Ectodermal cell (in vitro differentiated cells): Measurements from ENCODE around the gene ZRANB3.
"Not testable (repeated sequence)": the region's sequence is repeated elsewhere in the genome, so short reads cannot be mapped to it uniquely, and the experiment has no call there.

ENCODE experiments used
- H3K27ac ChIP-seq: 2 replicates; pipeline ENCODE4 v1.7.0; 2013; ENCODE audit warnings: mild to moderate bottlenecking, low read depth, low read length; ENCODE audit not compliant: insufficient read depth, poor library complexity, severe bottlenecking
- H3K27me3 ChIP-seq: 2 replicates; pipeline ENCODE4 v1.7.0; 2013; ENCODE audit warnings: mild to moderate bottlenecking, low read length; ENCODE audit not compliant: insufficient read depth, control insufficient read depth, poor library complexity, severe bottlenecking
- H3K36me3 ChIP-seq: one replicate; pipeline ENCODE4 v1.7.0; 2013; ENCODE audit warnings: low read length; ENCODE audit not compliant: control insufficient read depth, insufficient read depth
- H3K4me1 ChIP-seq: one replicate; pipeline ENCODE4 v1.7.0; 2013; ENCODE audit warnings: low read length; ENCODE audit not compliant: control insufficient read depth, insufficient read depth
- H3K4me3 ChIP-seq: 2 replicates; pipeline ENCODE4 v1.7.0; 2013; ENCODE audit warnings: low read depth, low read length, control low read depth; ENCODE audit not compliant: insufficient read depth
- H3K9me3 ChIP-seq: 2 replicates; pipeline ENCODE4 v1.7.0; 2013; ENCODE audit warnings: mild to moderate bottlenecking, low read length, moderate library complexity; ENCODE audit not compliant: control insufficient read depth
- WGBS, 2 experiments: methylation state at CpG; one replicate each; pipeline ENCODE4 v1.1.7; 2013; ENCODE audit warnings: missing lambda C conversion rate in 2 of 2; 5-methylcytosine and 5-hydroxymethylcytosine counted together

The ZRANB3 gene

GRCh38 chr2:135373702-135374101 is 157.3 kb downstream of the ZRANB3 start:
- H3K9me3 ChIP-seq: no peaks in the 10 kb centered on the region
- no peaks in the 10 kb centered on the region for H3K27me3 ChIP-seq
- no peaks in the 10 kb centered on the region for H3K4me1 ChIP-seq
- 83 to 93% methylated on average over 2 to 3 of the region's 4 CpGs for WGBS, 2 experiments
- no peaks in the 10 kb centered on the region for H3K36me3 ChIP-seq
- no peak overlapping the region for H3K4me3 ChIP-seq
- H3K27ac ChIP-seq: no peak overlapping the region

GRCh38 chr2:135349941-135350340 is 181.1 kb downstream of the ZRANB3 start:
- H3K27me3 ChIP-seq: no peaks in the 10 kb centered on the region
- H3K4me1 ChIP-seq: no peaks in the 10 kb centered on the region
- no peak overlapping the region for H3K4me3 ChIP-seq
- no peaks in the 10 kb centered on the region for H3K36me3 ChIP-seq
- WGBS, 2 experiments: 94 to 96% methylated on average over 5 of the region's 6 CpGs
- H3K27ac ChIP-seq: no peak overlapping the region
- H3K9me3 ChIP-seq: no peaks in the 10 kb centered on the region

DNA sequence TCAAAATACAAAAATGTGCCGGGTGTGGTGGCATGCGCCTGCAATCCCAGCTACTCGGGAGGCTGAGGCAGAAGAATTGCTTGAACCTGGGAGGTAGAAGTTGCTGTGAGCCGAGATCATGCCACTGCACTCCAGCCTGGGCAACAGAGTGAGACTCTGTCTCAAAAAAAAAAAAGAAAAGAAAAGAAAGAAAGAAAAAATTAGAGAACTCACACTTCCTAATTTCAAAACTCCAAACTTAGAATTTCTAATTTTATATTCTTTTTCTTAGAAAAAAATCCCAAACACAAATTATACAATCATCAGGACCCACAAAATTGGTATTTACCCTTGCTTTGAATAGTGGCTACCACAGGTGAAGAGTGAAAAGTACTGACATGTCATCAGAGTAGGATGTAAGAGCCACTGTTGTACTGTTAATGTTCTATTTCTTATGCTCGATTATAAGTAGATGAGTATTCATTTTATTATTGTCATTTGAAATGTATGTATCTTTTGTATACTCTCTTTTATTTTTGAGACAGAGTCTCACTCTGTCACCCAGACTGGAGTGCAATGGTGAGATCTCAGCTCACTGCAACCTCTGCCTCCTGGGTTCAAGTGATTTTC is 182.8 kb downstream of the ZRANB3 start:
- not testable (repeated sequence) for H3K36me3 ChIP-seq, H3K9me3 ChIP-seq, H3K4me3 ChIP-seq, H3K27me3 ChIP-seq, H3K27ac ChIP-seq, H3K4me1 ChIP-seq
- 89 to 91% methylated on average over 4 to 5 of the region's 5 CpGs for WGBS, 2 experiments

DNA sequence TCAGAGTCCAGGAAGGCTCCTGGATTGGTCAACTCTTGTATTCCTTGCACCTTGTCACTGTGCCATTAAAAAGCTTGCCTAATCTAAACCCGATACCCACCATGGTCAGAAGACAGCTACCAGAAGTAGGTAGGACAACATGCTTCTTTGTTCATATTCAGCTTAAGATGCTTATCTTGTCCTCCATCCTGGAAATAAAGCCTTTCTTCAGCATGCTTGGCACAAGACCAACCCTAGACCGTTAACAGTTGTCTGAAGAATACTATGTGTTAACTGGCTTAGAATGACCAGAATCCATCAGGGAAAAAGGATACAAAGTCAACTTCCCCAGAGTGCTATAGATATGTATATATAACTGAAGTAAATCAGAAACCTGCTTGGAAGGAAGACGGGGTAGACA is 193.9 kb downstream of the ZRANB3 start:
- 93 to 94% methylated on average over 2 to 3 of the region's 3 CpGs for WGBS, 2 experiments

DNA sequence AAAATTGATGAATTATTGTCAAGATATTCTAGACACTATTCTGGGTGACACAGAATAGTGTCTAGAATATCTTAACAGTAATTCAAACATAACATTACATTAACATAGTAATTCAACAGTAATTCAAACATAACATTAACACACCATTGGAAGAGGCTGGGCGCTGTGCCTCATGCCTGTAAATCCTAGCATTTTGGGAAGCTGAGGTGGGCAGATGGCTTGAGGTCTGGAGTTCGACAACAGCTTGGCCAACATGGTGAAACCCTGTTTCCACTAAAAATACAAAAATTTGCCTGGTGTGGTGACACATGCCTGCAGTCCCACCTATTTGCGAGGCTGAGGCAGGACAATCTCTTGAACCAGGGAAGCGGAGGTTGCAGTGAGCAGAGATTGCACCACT is 195.8 kb downstream of the ZRANB3 start:
- Histone ChIP-seq H3K4me1 (no peaks in the 10 kb centered on the region), H3K4me3 (no peak overlapping the region), H3K27ac (no peak overlapping the region), H3K27me3 (no peaks in the 10 kb centered on the region), H3K36me3 (no peaks in the 10 kb centered on the region), H3K9me3 (no peaks in the 10 kb centered on the region)
- WGBS, 2 experiments: 94 to 96% methylated on average over 4 of the region's 4 CpGs

More for the DNA sequence above, 193.9 kb downstream of the ZRANB3 start:
- Histone ChIP-seq H3K9me3 (no peaks in the 10 kb centered on the region), H3K27me3 (no peaks in the 10 kb centered on the region), H3K36me3 (no peaks in the 10 kb centered on the region), H3K27ac (no peak overlapping the region), H3K4me1 (no peaks in the 10 kb centered on the region), H3K4me3 (no peak overlapping the region)

- WGBS, 2 experiments: 78 to 86% methylated on average over 1 of the region's 1 CpG
- Histone ChIP-seq H3K9me3 (no peaks in the 10 kb centered on the region), H3K27me3 (no peaks in the 10 kb centered on the region)
Measured at GRCh38 chr2:135327146-135327545, 203.9 kb downstream of the ZRANB3 start.

GRCh38 chr2:135320465-135321355 is 210.3 kb downstream of the ZRANB3 start:
- H3K27me3 ChIP-seq: no peaks in the 10 kb centered on the region
- no peak overlapping the region for H3K4me3 ChIP-seq
- no peaks in the 10 kb centered on the region for H3K36me3 ChIP-seq
- no peaks in the 10 kb centered on the region for H3K9me3 ChIP-seq
- H3K27ac ChIP-seq: no peak overlapping the region
- 89 to 95% methylated on average over 3 of the region's 4 CpGs for WGBS, 2 experiments
- H3K4me1 ChIP-seq: no peaks in the 10 kb centered on the region

More at GRCh38 chr2:135327146-135327545, 203.9 kb downstream of the ZRANB3 start:
- Histone ChIP-seq H3K27ac (no peak overlapping the region), H3K4me3 (no peak overlapping the region), H3K36me3 (no peaks in the 10 kb centered on the region), H3K4me1 (no peaks in the 10 kb centered on the region)

DNA sequence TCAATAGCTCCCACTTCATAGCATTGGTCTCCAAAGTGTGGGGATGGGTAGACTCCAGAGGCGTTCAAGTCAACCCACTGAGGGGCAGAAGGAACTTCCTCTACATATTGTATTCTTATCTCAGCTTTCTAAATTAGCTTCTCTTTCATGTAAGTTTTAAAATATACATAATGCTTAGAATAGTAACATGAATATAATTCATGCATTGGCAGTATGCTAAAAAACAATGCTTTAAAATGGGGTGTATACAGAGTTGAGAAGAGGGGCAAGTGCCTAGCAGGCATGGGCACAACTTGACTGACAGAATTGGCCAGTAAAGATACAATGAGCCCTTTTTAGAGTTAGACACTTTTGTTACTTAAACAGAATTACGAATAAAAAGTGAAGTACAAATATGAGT is 212.2 kb downstream of the ZRANB3 start:
- Histone ChIP-seq H3K27ac (no peak overlapping the region), H3K4me1 (no peaks in the 10 kb centered on the region), H3K4me3 (no peak overlapping the region), H3K36me3 (no peaks in the 10 kb centered on the region), H3K27me3 (no peaks in the 10 kb centered on the region), H3K9me3 (no peaks in the 10 kb centered on the region)
- WGBS, 2 experiments: 100% methylated on average over 1 of the region's 2 CpGs; no CpG with 5 or more reads in 1 of the 2 experiments

- H3K27me3 ChIP-seq: no peaks in the 10 kb centered on the region
- no peaks in the 10 kb centered on the region for H3K4me1 ChIP-seq
- no peak overlapping the region for H3K27ac ChIP-seq
- H3K4me3 ChIP-seq: no peak overlapping the region
- WGBS, 2 experiments: 82 to 86% methylated on average over 1 of the region's 1 CpG
- H3K9me3 ChIP-seq: no peaks in the 10 kb centered on the region
- H3K36me3 ChIP-seq: no peaks in the 10 kb centered on the region
Measured at GRCh38 chr2:135317375-135317774, 213.6 kb downstream of the ZRANB3 start.

GRCh38 chr2:135311962-135312361 is 219.1 kb downstream of the ZRANB3 start:
- WGBS, 2 experiments: 96 to 100% methylated on average over 2 of the region's 2 CpGs
- H3K9me3 ChIP-seq: no peaks in the 10 kb centered on the region
- no peak overlapping the region for H3K27ac ChIP-seq

More at GRCh38 chr2:135311962-135312361, 219.1 kb downstream of the ZRANB3 start:
- no peaks in the 10 kb centered on the region for H3K36me3 ChIP-seq
- H3K27me3 ChIP-seq: no peaks in the 10 kb centered on the region
- no peaks in the 10 kb centered on the region for H3K4me1 ChIP-seq
- H3K4me3 ChIP-seq: no peak overlapping the region
